Medulla oblongata (tissue), 1 donor: ENCODE measurements around the gene SAMHD1.
"Not testable (repeated sequence)": the region's sequence is repeated elsewhere in the genome, so short reads cannot be mapped to it uniquely, and the experiment has no call there.

Source experiments
- DNase-seq: peaks from one replicate; pipeline ENCODE4 v3.0.0-alpha.2; 2015; ENCODE audit errors: extremely low spot score

The SAMHD1 gene

DNA sequence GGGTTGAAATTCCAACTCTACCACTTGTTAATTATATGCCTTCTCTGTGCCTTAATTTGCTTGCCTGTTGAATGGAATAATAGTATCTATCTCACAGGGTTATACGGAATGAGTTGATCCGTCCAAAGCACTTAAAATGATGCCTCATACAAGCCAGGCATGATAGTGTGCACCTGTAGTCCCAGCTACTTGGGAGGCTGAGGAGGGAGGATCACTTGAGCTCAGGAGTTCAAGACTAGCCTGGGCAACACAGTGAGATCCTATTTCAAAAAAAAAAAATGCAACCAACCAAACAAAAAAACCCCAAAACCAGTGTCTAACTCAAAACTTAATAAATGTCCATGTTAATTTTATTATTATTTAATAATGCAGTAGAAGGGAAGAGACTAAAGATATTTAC lies 35.3 kb downstream of the SAMHD1 start:
- no peak for DNase-seq

DNA sequence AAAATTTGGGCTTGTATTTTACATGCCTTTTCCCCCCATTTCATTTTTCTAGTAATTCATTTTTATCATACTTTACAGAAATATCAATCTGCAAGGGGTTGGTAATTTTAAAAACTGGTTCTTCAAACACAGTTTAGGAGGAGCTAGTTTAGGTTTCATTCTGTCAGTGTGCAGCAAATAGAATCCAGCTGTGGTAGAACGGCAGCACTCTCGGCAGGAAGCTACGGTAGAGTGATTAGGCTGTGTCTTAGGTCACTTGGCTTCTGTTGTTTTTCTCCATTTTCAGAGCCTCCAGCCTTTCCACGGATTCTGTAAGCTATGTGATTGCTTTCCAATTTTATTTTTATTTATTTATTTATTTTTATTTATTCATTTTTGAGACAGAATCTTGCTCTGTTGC lies 42.9 kb downstream of the SAMHD1 start:
- DNase-seq = no peak

- not testable (repeated sequence) for DNase-seq
Measured at GRCh38 chr20:36906086-36906485, 45.4 kb downstream of the SAMHD1 start.

DNA sequence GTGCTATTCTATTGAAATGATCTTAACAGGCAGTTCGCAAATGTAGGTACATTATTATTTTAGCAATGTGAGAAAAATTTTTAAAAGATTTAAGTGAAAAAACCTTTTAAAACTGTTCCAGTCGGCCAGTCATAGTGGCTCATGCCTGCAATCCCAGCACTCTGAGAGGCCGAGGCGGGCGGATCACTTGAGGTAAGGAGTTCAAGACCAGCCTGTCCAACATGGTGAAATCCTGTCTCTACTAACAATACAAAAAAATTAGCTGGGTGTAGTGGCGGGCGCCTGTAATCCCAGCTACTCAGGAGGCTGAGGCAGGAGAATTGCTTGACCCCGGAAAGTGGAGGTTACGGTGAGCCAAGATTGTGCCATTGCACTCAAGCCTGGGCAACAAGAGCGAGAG lies 45.9 kb downstream of the SAMHD1 start:
- not testable (repeated sequence) for DNase-seq

DNA sequence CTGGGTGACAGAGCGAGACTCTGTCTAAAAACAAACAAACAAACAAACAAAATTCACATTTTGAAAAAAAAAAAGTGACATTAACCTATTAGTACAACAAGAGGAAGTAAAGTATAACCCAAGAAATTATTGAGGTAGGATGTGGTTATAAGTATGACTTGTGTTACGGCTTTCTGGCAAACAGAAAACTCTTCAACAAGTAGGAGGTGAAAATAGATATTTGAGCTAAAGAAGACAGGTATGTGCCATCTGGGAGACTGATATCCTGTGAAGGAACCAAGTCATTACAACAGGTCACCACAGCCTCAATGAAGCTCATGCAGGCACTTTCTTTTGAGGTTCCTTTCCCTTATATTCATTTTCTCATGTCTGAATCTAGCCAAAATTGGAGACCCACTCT lies 46.8 kb downstream of the SAMHD1 start:
- no peak for DNase-seq

DNA sequence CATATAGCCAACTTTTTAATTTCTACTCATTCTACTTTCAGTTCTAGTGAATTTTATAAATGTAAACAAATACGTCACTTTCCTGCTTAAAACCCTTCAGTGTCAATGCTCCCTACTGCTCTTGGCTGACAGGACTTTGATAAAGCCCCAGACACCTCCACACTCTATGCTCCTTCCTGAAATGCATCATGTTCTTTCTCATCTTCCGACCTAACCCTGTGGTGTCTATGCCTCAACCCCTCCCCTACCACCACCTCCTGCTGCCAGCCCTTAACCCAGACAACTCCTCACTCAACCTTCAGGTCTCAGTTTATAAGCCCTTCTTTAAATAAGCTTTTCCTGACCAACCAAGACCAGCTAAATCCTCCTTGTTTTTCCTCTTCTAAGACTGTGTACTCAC lies 56.5 kb downstream of the SAMHD1 start:
- DNase-seq = no peak

DNA sequence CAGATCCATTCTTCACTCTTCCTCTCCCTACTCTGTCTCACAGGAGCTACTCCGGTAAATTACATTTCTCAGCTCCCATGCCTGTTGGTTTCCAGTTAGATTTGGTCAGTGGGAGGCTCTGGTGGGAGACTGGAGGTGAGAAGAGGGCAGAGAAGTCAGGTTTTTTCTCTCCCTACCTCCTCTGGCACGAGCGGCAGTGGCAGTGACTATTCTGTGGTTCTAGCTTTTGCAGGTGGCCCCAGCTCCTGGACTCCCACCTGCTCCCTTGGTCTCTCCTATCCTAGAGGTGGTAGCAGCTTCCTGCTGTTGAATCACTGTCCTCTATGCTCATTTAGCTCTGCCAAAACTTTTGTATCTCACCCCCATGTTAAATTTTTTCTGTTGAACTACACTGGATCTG lies 57.7 kb downstream of the SAMHD1 start:
- no peak for DNase-seq

DNA sequence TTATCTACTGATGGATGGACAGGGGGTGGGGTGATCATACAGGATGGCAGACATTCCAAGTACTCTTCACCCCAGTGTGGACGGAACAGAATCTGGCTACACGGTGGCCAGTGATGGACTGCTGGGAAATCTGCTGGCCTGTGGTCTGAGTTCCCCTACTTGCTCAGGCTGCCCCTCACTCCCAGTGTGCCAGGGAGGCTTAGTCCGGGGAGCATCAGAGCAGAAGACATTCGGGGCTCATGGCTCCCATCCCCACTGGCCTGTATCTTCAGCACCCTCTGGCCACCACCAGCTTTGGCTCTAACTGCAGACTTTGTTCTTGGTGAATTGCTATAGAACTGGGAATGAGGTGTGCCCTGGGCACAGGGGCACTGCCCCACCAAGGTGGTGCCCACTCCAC lies 60.3 kb downstream of the SAMHD1 start:
- DNase-seq = no peak

- DNase-seq = no peak
Measured at GRCh38 chr20:36890586-36890985, 60.9 kb downstream of the SAMHD1 start.

DNA sequence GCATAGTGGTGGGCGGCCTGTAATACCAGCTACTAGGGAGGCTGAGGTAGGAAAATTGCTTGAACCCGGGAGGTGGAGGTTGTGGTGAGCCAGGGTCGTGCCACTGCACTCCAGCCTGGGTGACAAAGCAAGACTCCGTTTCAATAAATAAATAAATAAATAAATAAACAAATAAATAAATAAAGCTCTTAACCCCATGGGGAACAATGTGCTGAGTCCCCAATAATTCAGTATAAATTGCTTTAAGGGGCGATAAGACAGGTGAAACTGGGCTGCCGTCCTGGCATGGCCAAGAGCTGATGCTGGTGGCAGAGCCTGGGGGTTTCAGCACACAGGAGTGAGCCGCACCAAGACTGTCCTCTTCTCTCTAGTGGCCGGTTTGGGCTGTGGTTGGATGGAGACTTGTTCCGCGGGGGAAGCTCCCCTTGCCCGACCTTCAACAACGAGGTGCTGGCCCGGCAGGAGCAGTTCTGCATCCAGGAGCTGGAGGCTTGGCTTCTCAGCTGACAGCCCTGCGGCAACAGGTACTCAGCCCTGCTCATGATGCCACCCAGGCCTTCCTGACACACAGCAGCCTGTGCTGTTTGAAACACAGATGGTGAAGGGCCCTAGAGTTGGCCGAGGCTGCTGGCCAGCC lies 62.5 kb downstream of the SAMHD1 start:
- DNase-seq = no peak

- DNase-seq = no peak
Measured at GRCh38 chr20:36887752-36888090, 63.8 kb downstream of the SAMHD1 start.

- DNase-seq = peak; percentile 84
Measured at GRCh38 chr20:36886859-36887751, 64.4 kb downstream of the SAMHD1 start.

DNA sequence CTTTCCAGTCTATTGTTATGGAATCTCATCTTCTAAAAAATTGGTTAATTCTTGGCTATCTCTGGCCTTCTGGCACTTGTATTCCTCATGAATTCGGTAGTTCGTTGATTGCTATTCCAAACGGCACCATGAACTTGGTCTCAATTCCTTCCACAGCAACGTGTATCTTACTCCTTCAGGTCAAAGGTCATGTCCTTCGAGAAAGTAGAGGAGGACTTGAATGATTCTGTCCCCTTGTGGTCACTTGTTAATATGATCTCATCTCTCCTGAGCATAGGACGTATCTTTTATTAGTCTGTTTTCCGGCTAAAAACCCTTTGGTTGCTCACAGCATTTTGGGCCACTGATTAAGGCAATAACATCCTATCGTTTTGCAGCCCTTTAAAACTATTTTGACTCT lies 66.2 kb downstream of the SAMHD1 start:
- no peak for DNase-seq

GRCh38 chr20:36883977-36884535 lies 67.5 kb downstream of the SAMHD1 start:
- DNase-seq = peak; percentile 30

GRCh38 chr20:36881888-36882287 lies 69.6 kb downstream of the SAMHD1 start:
- no peak for DNase-seq

DNA sequence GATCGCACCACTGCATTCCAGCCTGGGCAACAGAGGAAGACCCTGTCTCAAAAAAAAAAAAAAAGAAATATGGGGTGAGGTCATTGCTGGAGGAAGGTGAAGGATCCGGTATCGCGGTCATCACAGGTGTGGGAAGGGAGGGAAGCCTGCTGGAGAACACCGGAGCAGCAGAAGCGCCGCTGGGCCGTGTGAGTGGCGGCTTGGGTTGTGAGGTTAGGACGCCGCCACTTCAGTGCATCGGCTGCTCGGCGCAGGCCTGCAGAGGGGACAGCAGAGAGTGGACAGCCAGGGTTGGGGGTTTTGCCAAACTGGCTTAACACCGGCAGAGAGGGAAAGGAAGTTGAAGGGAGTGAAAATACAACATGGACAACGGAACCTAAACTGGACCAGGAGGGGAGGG lies 70.2 kb downstream of the SAMHD1 start:
- DNase-seq = no peak

DNA sequence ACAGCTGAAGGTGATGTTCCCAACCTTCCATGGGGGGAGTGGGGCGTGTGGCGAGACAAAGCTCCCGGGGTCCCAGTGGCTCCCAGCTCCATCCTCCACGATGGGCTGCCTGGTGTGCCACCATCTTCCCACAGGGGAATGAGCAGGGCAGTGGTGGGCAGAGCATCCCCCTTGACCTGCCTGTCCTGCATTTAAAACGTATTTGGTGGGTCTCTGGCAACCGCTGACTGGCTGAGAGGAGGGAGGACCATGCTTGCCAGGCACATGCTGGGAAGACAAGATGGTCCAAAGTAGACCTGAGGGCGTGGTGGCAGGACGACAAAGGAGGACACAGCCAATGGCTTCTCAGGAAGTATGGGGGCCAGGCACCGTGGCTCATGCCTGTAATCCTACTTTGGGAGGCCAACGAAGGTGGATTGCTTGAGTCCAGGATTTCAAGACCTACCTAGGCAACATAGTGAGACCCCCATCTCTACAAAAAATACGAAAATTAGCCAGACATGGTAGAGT lies 70.7 kb downstream of the SAMHD1 start:
- DNase-seq = no peak

GRCh38 chr20:36878941-36879340 lies 72.6 kb downstream of the SAMHD1 start:
- no peak for DNase-seq

GRCh38 chr20:36876473-36876833 lies 75.1 kb downstream of the SAMHD1 start:
- no peak for DNase-seq

GRCh38 chr20:36875702-36876472 lies 75.6 kb downstream of the SAMHD1 start, which contains the start of gene TLDC2:
Gene TLDC2, plus strand, starts transcription at chr20:36876138. Its CDS starts 37 bp downstream, at chr20:36876175.
- DNase-seq = no peak

DNA sequence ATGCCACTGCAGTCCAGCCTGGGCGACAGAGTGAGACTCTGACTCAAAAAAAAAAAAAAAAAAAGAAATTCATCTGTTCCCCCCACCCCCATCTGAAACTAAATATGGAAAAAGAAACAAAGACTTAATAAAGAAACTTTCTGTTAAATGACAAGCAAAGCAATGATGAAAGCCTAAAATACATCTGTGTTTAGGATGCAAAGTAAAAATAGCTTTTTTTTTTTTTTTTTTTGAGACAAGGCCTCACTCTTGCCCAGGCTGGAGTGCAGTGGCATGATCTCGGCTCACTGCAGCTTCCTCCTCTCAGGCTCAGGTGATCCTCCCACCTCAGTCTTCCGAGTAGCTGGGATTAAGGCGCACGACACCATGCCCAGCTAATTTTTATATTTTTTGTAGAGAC lies 76.4 kb downstream of the SAMHD1 start:
- not testable (repeated sequence) for DNase-seq
